Stomach (tissue), 4 donors: ENCODE measurements around the gene FAM193A.

Source experiments
- EP300 ChIP-seq: sonication (generic); formaldehyde crosslinking; IDR thresholded peaks from one replicate; pipeline ENCODE4 v1.6.1; 2017; ENCODE audit warnings: antibody characterized with exemption
- POLR2A ChIP-seq, 4 donors: fragments of 450-650 bp; IDR thresholded peaks; one replicate each; pipeline ENCODE4 v1.6.1; 2016; ENCODE audit warnings: antibody characterized with exemption in 4 of 4, control low read depth in 2 of 4, mild to moderate bottlenecking in 1 of 4, moderate library complexity in 1 of 4
- POLR2AphosphoS5 ChIP-seq, 3 donors: sonication (generic); formaldehyde crosslinking; IDR thresholded peaks; one replicate each; pipeline ENCODE4 v1.6.1; 2016; ENCODE audit warnings: antibody characterized with exemption in 3 of 3
- TF ChIP-seq, protein P1 (sequence below), 7 experiments: fragments of 450-650 bp in 4 of 7; fragments of 200-600 bp in 3 of 7; sonication (generic) in 3 of 7; IDR thresholded peaks; one replicate each; pipeline ENCODE4 v1.5.1; 2016 to 2019; ENCODE audit warnings: antibody characterized with exemption in 7 of 7, control low read depth in 2 of 7, mild to moderate bottlenecking in 1 of 7

DNA sequence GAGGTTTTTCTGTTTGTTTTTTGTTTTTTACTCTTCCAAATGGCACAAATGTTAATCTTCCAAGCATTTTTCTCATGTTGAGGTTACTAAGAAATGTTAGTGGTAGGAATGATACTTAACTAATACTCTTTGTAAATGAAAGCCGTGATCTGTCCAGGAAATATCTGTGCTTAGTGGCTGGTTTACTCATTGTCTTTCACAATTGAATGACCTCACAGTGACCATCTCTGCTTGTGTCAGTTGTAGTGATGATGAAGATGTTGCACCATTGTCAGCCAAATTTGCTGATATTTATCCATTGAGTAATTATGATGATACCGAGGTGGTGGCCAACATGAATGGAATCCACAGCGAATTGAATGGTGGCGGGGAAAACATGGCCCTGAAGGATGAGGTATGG is 126.2 kb downstream of the FAM193A start:
- TF ChIP-seq, protein P1, sequence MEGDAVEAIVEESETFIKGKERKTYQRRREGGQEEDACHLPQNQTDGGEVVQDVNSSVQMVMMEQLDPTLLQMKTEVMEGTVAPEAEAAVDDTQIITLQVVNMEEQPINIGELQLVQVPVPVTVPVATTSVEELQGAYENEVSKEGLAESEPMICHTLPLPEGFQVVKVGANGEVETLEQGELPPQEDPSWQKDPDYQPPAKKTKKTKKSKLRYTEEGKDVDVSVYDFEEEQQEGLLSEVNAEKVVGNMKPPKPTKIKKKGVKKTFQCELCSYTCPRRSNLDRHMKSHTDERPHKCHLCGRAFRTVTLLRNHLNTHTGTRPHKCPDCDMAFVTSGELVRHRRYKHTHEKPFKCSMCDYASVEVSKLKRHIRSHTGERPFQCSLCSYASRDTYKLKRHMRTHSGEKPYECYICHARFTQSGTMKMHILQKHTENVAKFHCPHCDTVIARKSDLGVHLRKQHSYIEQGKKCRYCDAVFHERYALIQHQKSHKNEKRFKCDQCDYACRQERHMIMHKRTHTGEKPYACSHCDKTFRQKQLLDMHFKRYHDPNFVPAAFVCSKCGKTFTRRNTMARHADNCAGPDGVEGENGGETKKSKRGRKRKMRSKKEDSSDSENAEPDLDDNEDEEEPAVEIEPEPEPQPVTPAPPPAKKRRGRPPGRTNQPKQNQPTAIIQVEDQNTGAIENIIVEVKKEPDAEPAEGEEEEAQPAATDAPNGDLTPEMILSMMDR (IDR thresholded peaks at IDR 0.05), result no peak
- TF ChIP-seq EP300, result no peak
- TF ChIP-seq POLR2AphosphoS5 (IDR thresholded peaks at IDR 0.05), result peak in 1 of 3 donors; percentile 75
- no peak for TF ChIP-seq POLR2A (IDR thresholded peaks at IDR 0.05)
